HG03045 (cell line): ENCODE measurements around the gene CREB3L2.

Source experiments
- ATAC-seq: cut with Tn5 transposase; IDR thresholded peaks from one replicate; pipeline ENCODE4 v1.9.1; 2021; ENCODE audit warnings: mild to moderate bottlenecking, moderate library complexity; ENCODE audit not compliant: unreplicated experiment

The CREB3L2 gene

DNA sequence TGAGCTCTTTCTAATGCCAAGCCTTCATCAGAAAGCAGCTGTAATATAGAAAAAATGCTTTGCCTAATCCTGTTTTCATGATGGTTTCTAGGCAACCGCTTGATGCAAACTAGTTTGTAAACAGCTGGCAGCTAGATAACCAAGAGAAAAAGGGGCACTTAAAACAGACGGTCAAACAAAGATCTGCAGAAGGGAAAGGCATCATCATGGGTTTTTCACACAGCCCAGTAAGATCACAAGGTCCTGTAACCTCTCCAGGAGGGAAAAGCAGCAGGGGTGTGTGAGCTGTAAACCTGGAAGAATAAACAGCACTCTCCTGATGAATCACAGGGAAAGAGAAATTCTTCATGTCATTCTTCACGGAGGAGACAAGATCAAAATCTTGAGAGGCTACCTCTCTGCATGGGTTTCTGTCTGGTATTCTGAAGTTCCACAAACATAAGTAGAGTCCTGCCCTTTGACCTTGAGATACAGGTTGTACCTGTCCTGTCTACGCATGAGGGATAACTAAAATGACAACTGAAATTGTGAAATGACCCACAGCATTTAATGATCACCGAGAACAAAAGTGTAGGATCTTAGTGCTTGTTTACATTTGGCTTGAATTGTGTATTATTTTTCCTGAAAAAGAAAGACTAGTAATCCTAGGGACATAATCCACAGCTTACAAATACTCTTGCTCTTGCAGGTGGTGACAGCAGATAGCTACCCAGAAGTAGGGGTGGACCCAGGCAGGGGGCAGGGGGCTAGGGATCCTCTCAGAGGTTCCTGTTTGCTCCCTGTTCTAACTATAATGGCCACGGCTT is 48.0 kb downstream of the CREB3L2 start:
- peak; percentile 56 for ATAC-seq

GRCh38 chr7:137953043-137953664 is 48.7 kb downstream of the CREB3L2 start:
- ATAC-seq: no peak

- ATAC-seq: no peak
Observed at GRCh38 chr7:137952426-137952805, 49.5 kb downstream of the CREB3L2 start.

DNA sequence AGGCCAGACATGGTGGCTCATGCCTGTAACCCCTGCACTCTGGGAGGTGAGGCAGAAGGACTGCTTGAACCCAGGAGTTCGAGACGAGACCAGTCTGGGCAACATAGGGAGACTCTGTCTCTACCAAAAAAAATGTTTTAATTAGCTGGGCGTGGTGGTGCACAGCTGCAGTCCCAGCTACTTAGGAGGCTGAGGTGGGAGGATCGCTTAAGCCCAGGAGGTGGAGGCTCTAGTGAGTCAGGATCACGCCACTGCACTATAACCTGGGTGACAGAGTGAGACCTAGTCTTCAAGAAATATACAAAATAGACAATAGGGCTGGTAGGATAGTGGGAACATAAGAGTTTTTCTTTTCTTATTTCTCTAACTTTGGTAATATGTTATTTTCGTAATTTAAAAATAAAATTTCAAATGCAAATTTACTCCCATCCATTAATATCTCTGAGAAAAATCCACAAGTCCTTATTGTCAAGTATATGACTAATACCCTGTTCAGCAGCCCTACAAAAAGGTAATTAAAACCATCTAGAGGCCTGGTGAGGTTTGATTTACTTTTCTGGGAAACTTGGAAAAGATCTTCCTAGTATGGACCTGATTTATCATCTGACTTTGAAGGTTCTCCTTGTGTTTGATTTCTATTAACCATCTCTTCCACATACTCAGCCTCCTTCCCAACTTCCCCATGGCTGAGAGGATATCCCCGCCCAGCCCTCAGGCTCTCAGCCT is 50.0 kb downstream of the CREB3L2 start:
- ATAC-seq: no peak

DNA sequence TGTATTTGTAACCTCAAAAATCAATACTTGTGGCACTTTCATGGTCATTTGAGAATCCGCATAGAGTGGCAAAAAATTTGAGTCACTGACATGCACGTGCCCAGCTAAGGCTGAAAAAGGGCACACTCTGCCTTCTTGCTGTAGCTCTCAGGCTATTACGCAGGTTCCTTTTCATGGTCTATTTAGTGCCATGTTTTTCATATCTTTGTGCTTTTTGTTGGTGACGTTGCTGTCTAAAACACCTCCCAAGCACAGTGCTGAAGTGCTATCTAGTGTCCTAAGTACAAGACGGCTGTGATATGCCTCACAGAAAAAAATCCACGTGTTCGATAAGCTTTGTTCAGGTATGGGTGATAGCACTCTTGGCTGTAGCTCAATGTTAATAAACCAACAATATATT is 50.9 kb downstream of the CREB3L2 start:
- no peak for ATAC-seq

GRCh38 chr7:137950263-137950621 is 51.6 kb downstream of the CREB3L2 start:
- no peak for ATAC-seq

GRCh38 chr7:137949416-137950262 is 52.2 kb downstream of the CREB3L2 start:
- ATAC-seq: no peak

GRCh38 chr7:137948845-137949330 is 53.0 kb downstream of the CREB3L2 start:
- ATAC-seq: no peak

DNA sequence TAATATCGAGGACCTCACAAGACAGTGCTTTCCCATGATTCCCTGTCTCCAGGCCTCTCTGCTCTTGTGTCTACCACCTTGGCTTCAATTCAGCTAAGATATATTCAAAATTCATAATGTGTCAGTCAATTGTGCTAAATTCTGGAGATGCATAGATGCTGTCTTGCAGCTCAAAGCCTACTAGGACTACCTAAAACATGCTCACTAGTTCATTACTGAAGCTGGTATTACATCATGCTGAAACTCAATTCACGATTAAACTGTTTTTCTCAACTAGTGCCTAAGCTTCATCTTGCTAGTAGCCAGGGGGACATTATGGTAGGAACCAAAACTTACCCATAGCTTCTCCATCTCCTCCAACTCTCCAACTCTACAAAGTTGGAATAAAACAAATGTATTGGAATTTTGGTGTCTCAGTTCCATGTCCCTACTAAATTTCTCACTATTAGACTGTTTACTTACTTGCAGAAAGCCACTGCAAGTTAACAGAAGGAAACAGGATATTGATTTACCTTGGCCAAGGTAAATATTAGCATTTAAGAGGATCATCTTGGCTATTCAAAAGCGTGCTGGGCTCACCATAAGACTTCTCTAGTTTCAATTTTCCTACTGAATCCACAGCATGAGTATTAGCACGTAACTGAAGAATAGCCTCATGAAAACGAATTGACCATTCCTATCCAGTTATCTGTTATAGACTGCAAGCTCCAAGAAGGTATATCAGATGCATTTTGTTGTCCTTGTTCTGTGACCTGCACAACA is 53.6 kb downstream of the CREB3L2 start:
- no peak for ATAC-seq

GRCh38 chr7:137947046-137947445 is 54.8 kb downstream of the CREB3L2 start:
- no peak for ATAC-seq

- ATAC-seq: no peak
Observed at GRCh38 chr7:137946011-137946410, 55.9 kb downstream of the CREB3L2 start.

DNA sequence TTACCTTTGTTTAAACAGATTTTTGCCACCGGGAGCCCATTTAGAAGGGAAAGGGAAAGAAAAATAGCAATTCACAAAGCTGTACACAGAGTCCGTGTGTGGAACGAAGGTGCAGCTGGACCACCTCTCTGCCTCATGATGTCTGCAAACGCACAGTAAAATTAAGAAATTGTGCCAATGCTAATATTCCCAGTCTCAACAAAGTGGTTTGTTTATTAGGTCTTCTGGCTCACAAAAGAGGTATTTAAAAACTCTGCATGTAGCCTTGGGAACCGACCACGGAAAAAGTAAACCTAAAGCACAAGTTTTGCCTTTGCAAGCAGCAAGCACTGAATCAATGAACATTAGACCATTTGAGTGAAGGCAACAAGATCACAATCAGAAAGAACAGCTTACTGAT is 57.7 kb downstream of the CREB3L2 start:
- ATAC-seq: no peak

- no peak for ATAC-seq
Observed at GRCh38 chr7:137943132-137943551, 58.7 kb downstream of the CREB3L2 start.

DNA sequence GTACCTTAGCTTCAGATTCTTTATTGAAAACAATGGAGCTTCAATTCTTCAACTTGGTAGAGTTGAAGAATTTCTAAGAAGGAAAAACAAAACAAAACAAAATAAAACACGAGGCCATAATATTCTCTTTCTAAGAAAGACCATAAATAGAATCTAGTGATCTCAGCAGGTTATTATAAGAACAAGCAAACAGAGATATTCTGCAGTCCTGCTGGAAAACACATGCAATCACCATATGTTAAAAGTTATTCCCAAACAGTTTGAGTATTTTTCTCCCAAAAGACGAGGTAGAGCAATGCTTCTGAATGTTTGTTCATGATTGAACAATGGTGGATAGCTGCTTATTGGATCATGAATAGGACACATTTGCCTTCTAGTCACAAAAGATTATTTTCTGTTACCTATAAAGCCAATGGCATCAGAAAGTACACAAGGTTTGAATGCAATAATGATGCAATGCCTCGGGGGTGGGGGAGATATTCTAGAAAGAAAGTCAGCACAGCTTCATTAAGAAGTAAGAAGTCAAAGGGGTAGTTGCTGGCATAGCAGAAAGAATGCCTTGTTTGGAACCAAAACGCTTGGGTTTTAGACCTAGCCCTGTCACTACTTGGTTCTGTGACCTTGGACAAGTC is 59.3 kb downstream of the CREB3L2 start:
- no peak for ATAC-seq

DNA sequence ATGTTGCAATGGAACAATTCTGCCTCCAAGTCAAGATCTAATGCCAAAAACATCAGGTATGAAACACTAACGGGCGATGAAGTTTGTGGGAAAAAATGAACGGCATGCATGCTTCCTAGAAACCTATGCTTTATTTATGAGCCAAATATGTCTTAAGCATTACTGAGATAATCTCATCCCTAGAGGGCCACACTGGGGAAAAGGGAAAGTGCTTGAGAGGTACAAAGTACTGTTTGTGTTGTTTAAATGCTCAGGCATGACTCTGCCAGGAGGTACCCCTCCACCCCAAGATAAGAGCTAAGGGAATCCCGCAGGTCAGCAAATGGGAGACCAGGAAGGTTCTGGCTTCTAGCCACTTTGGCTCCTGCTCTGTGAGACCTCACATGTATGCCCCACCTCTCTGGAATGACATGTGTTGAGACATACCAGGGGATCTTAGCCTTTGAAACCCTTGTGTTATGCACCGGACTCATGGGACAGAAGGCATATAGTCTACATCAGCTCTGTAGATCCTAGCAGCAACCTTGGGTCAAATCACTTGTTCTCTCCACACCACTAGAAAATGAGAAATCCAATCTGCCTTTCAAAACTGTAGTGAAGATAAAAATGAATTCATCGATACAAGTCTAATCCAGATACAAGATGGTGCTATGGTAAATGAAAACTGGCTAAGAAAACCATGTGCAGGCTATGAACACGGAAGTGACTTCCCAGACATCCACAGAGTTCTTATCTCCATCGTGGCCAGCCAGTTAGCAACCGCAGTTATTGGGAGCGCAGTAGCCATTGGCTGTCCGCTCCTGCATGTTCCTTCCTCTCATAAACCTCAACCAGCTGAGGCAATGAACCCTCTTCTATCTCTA is 61.0 kb downstream of the CREB3L2 start:
- ATAC-seq: no peak

DNA sequence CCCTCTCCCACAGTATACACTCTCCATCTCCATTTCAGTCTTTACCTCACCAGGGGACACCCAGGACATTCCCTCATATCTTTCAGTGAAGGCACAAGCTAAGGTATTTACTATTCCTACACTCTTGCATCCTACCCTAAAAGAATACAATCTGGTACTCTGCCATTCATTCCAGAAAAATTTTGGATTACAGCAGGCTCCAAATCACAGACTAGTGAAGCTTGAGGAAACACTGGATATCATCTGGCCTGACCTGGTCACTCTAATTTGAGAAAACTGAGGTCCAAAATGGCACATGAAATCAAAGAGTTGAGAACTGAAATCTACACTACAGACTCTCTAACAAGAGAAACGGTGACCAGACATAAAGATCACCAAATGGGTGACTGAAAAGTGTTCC is 61.7 kb downstream of the CREB3L2 start:
- no peak for ATAC-seq

- ATAC-seq: no peak
Observed at GRCh38 chr7:137937202-137937560, 64.7 kb downstream of the CREB3L2 start.

DNA sequence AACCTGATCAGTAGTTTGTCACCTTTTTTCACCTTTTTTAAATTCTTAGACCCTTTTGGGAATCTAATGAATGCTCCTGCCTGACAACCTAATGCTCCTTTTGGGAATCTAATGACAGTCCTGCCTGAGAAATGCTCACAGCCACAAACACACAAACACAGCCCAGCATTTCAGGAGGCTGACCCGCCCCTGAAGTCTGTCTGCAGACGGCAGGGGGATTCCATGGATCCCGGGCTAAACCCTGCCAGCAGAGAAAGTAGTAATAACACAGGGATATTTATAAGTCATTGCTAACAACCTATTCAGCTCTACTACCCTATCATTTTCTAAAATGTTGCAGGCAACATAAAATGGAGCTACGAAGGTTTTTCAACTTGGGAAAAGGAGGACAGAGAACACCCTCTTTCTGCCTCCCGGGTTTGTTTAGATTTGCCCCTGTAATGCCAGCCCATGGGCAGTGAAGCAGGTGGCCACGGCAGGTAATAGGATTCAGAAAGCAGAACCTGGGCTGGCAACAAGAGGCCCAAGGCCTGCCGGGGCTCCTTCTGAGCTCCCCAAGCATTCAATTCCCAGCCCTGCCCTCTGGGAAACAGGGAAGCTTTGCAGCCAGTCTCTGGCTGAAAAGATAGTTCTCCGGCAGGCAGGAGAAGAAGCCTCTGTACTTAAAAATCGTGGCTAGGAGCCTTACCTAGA is 65.2 kb downstream of the CREB3L2 start:
- no peak for ATAC-seq
